HCT116 (cell line): ENCODE results near the gene UGT1A9. TPM values are rescaled to one million over a fixed set of nuclear protein-coding genes. Genes with fewer than 3 reads are reported as not detected.

Source experiments
- ATAC-seq: fragments of 200-7000 bp; cut with Tn5 transposase; 2 replicates; pipeline ENCODE4 v1.9.1; 2020; ENCODE audit warnings: mild to moderate bottlenecking, moderate library complexity
- BruUV-seq: library from RNA; stranded (reverse); fragments of 400-500 nt; replicated peaks from 2 replicates; lab custom pipeline; 2021; lab: Mats Ljungman, UMichigan
- CTCF ChIA-PET: fragments of 300-600 bp; sonication (Branson Sonifier 250); formaldehyde crosslinking; loops from one replicate; lab custom pipeline; 2021; ENCODE audit warnings: antibody characterized with exemption; lab: Charles Lee
- POLR2A ChIA-PET: fragments of 300-600, 350-600 bp; sonication (Branson Sonifier 250); formaldehyde crosslinking; loops from one replicate; lab custom pipeline; 2021; ENCODE audit warnings: antibody characterized with exemption; lab: Charles Lee
- RAD21 ChIA-PET, 2 experiments: fragments of 300-600 bp; sonication (Branson Sonifier 250); formaldehyde crosslinking; loops; one replicate each; lab custom pipeline; 2023; ENCODE audit warnings: low total read pairs in 2 of 2; ENCODE audit not compliant: uncharacterized antibody in 2 of 2, unreplicated experiment in 2 of 2, low non-redundant PET in 1 of 2; lab: Charles Lee
- DNase-seq: peaks from one replicate; pipeline ENCODE4 v3.0.0-alpha.2; 2010; ENCODE audit warnings: low read depth, low spot score
- H2AFZ ChIP-seq: fragments of 200-600 bp; shearing (Covaris generic), sonication (generic); 2 replicates; pipeline ENCODE4 v1.6.1; 2017; ENCODE audit warnings: low read depth, mixed run types, mixed read lengths, antibody characterized with exemption, low read length; ENCODE audit not compliant: poor library complexity, severe bottlenecking
- H3K27ac ChIP-seq: 2 replicates; pipeline ENCODE4 v1.5.1; 2012; ENCODE audit warnings: low read depth, low read length
- H3K27me3 ChIP-seq: fragments of 200-600 bp; sonication (generic); 2 replicates; pipeline ENCODE4 v1.6.1; 2016; ENCODE audit warnings: mixed run types, low read length, mixed read lengths; ENCODE audit not compliant: insufficient read depth
- H3K36me3 ChIP-seq, 2 experiments: fragments of 200-500 bp in 1 of 2; fragments of 200-600 bp in 1 of 2; sonication (Bioruptor generic) in 1 of 2; sonication (generic) in 1 of 2; 2 replicates each; pipeline versions ENCODE4 v1.5.1 to v1.6.1; 2014 to 2016; ENCODE audit warnings: low read length in 2 of 2, inconsistent platforms in 1 of 2, mixed read lengths in 1 of 2, mixed run types in 1 of 2; ENCODE audit not compliant: insufficient read depth in 2 of 2, control insufficient read depth in 1 of 2
- H3K4me1 ChIP-seq, 2 experiments: fragments of 200-600 bp in 1 of 2; sonication (generic) in 1 of 2; 2 replicates each; pipeline versions ENCODE4 v1.5.1 to v1.6.1; 2012 to 2017; ENCODE audit warnings: low read length in 2 of 2, inconsistent platforms in 1 of 2, mild to moderate bottlenecking in 1 of 2, mixed read lengths in 1 of 2, mixed run types in 1 of 2, moderate library complexity in 1 of 2; ENCODE audit not compliant: insufficient read depth in 2 of 2, control insufficient read depth in 1 of 2
- H3K4me2 ChIP-seq: fragments of 200-600 bp; sonication (generic); 2 replicates; pipeline ENCODE4 v1.6.1; 2017; ENCODE audit warnings: mixed run types, low read length, mixed read lengths
- H3K4me3 ChIP-seq, 2 experiments: fragments of 200-600 bp in 1 of 2; sonication (generic) in 1 of 2; replicated peaks in 1 of 2; 2 replicates each; pipeline ENCODE4 v1.5.1; 2011 to 2016; ENCODE audit warnings: low read length in 2 of 2, control low read depth in 1 of 2, low read depth in 1 of 2, mild to moderate bottlenecking in 1 of 2, mixed read lengths in 1 of 2, mixed run types in 1 of 2
- H3K79me2 ChIP-seq: fragments of 200-600 bp; sonication (generic); 2 replicates; pipeline ENCODE4 v1.6.1; 2017; ENCODE audit warnings: mild to moderate bottlenecking, mixed run types, low read length, moderate library complexity, mixed read lengths; ENCODE audit not compliant: insufficient read depth
- H3K9ac ChIP-seq: fragments of 200-600 bp; sonication (generic); 2 replicates; pipeline ENCODE4 v1.6.1; 2016; ENCODE audit warnings: low read length, mixed read lengths
- H3K9me2 ChIP-seq: fragments of 200-600 bp; sonication (generic), shearing (Covaris generic); 2 replicates; pipeline ENCODE4 v1.6.1; 2017; ENCODE audit warnings: mixed run types, mild to moderate bottlenecking, moderate library complexity; ENCODE audit not compliant: insufficient read depth
- H3K9me3 ChIP-seq, 2 experiments: fragments of 200-500 bp in 1 of 2; fragments of 200-600 bp in 1 of 2; sonication (Bioruptor generic) in 1 of 2; sonication (generic) in 1 of 2; 2 replicates each; pipeline ENCODE4 v1.6.1; 2014 to 2017; ENCODE audit warnings: low read length in 2 of 2, mixed read lengths in 2 of 2, inconsistent platforms in 1 of 2, low read depth in 1 of 2, mild to moderate bottlenecking in 1 of 2, mixed run types in 1 of 2, moderate library complexity in 1 of 2; ENCODE audit not compliant: control insufficient read depth in 1 of 2, insufficient read depth in 1 of 2
- H4K20me1 ChIP-seq: fragments of 200-600 bp; sonication (generic), shearing (Covaris generic); 2 replicates; pipeline ENCODE4 v1.6.1; 2017; ENCODE audit warnings: mixed run types, mild to moderate bottlenecking, moderate library complexity; ENCODE audit not compliant: insufficient read depth
- CTCF ChIP-seq, 3 experiments: fragments of 200-600 bp in 1 of 3; sonication (generic) in 1 of 3; IDR thresholded peaks in 2 of 3; conservative IDR thresholded peaks in 1 of 3; 2 replicates each; pipeline ENCODE4 v1.5.1; 2012 to 2017; ENCODE audit warnings: low read depth in 2 of 3, low read length in 2 of 3, antibody characterized with exemption in 1 of 3, borderline replicate concordance in 1 of 3, control low read depth in 1 of 3, mild to moderate bottlenecking in 1 of 3, mixed read lengths in 1 of 3, mixed run types in 1 of 3, moderate library complexity in 1 of 3; ENCODE audit not compliant: insufficient read depth in 1 of 3
- ELF1 ChIP-seq: IDR thresholded peaks from 2 replicates; pipeline ENCODE4 v1.6.1; 2012; ENCODE audit warnings: low read depth, borderline replicate concordance
- EZH2 ChIP-seq: fragments of 200-600 bp; sonication (generic); IDR thresholded peaks from 2 replicates; pipeline ENCODE4 v1.6.1; 2017; ENCODE audit warnings: antibody characterized with exemption, mixed run types
- FOSL1 ChIP-seq: IDR thresholded peaks from 2 replicates; pipeline ENCODE4 v1.6.1; 2012; ENCODE audit warnings: low read depth
- REST ChIP-seq: IDR thresholded peaks from 2 replicates; pipeline ENCODE4 v1.6.1; 2012; ENCODE audit warnings: low read depth
- SIN3A ChIP-seq: IDR thresholded peaks from 2 replicates; pipeline ENCODE4 v1.6.1; 2012; ENCODE audit warnings: low read depth
- SP1 ChIP-seq: IDR thresholded peaks from 2 replicates; pipeline ENCODE4 v1.6.1; 2012; ENCODE audit warnings: low read depth
- YY1 ChIP-seq: IDR thresholded peaks from 2 replicates; pipeline ENCODE4 v1.6.1; 2011; ENCODE audit warnings: low read length, low read depth, moderate library complexity, mild to moderate bottlenecking; ENCODE audit not compliant: insufficient replicate concordance; ENCODE audit errors: extremely low read depth
- ZNF274 ChIP-seq: fragments of 200-500 bp; sonication (Bioruptor generic); IDR thresholded peaks from 2 replicates; pipeline ENCODE4 v1.6.1; 2014; ENCODE audit warnings: mild to moderate bottlenecking, low read depth, low read length, inconsistent platforms
- intact Hi-C: fragments of 100-400 bp; cut with micrococcal nuclease; formaldehyde crosslinking; loops from 2 replicates; pipeline ENCODE4 v1.10.0; 2022
- total RNA-seq: library from RNA; stranded (reverse); gene quantifications from one replicate; pipeline ENCODE4 v1.2.1, GENCODE V29; 2021; ENCODE audit not compliant: unreplicated experiment

Gene UGT1A9
- total RNA-seq, 1 experiment from 2014 or later: not detected

DNA sequence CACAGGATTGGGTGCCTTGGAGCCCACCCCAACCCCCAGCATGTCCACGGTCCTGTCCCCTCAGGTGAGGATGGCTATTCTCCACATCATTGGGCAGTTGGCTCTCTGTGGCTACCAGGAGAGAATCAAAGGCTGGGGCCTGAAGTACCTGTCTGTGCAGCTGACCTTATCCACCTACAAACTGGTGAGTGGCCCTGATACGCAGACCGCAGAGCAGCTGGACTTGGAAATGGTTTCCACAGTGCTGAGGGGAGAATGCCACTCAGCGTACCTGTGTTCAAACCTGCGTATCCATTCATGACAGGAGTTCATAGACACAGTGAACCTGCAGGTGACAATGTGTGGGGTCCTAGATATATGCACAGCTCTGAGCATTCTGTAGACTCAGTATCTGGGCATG is 128.0 kb downstream of the UGT1A9 start:
- POLR2A ChIA-PET: no interaction called here
- RAD21 ChIA-PET: no interaction called here
- no peaks in the 10 kb centered on the region for H3K9me3 ChIP-seq
- TF ChIP-seq FOSL1 (no peak), SIN3A (no peak), YY1 (no peak), REST (no peak), ZNF274 (no peak), EZH2 (no peak), CTCF (IDR thresholded peaks at IDR 0.05 in 2 of 3, conservative IDR thresholded peaks at IDR 0.05 in 1 of 3; ENCODE audit: borderline replicate concordance in 1 of 3, insufficient read depth in 1 of 3, low read depth in 2 of 3, low read length in 2 of 3) (no peak), SP1 (no peak), ELF1 (no peak)
- TF ChIP-seq, all 23 proteins: peak for 0
- peaks cover 5 to 9% of the 10 kb centered on the region in 2 experiments; a peak in 3 of 4 replicates for H3K4me1 ChIP-seq
- H3K79me2 ChIP-seq: no peaks in the 10 kb centered on the region
- no peak overlapping the region for H3K27ac ChIP-seq
- H3K36me3 ChIP-seq: no peaks in the 10 kb centered on the region
- no peak for DNase-seq
- no peaks in the 10 kb centered on the region for H4K20me1 ChIP-seq
- H3K4me2 ChIP-seq: no peak overlapping the region
- no peak overlapping the region for H3K9ac ChIP-seq
- BruUV-seq: no TSS peak
- no peak overlapping the region for H3K4me3 ChIP-seq
- CTCF ChIA-PET: no interaction called here
- H2AFZ ChIP-seq: no peak overlapping the region
- no peaks in the 10 kb centered on the region for H3K27me3 ChIP-seq
- intact Hi-C loops: no loop called here
- no peaks in the 10 kb centered on the region for H3K9me2 ChIP-seq
- ATAC-seq: no peak
